ENCODE results near the gene TSGA10IP. TPM values are rescaled to one million over a fixed set of nuclear protein-coding genes. Genes with fewer than 3 reads are reported as not detected.

TSGA10IP gene
- total RNA-seq, 1 donor, result not detected

DNA sequence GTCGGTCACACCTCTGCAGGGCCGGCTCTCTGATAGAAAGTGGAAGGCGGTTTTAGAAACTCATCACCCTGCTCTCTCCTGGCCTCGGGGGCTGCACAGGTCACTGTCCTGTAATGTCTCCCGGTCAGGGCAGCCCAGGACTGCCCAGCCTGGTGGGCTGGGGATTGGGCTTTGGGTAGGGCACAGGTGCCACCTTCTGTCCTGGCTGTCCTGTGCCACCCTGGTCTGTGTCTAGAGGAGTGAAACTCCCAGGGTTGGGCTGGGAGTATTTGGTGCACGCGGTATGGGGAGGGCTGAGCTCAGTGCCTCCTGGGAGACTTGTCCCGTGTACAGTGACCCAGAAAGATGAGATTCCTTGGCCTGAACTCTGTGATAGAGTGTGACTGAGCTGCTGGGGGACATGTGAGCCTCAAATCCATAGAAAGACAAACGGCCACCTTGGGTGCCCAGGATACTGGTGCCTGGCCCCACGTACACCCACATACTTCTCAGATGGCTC is 34.0 kb downstream of the TSGA10IP start:
- H3K36me3 ChIP-seq (ENCODE audit: insufficient read depth, low read length), result peaks cover 43% of the 10 kb centered on the region
- H3K27me3 ChIP-seq (ENCODE audit: insufficient read depth, low read length), result no peaks in the 10 kb centered on the region
- H3K79me2 ChIP-seq (ENCODE audit: insufficient read depth, low read length), result no peaks in the 10 kb centered on the region
- TF ChIP-seq, protein P1, sequence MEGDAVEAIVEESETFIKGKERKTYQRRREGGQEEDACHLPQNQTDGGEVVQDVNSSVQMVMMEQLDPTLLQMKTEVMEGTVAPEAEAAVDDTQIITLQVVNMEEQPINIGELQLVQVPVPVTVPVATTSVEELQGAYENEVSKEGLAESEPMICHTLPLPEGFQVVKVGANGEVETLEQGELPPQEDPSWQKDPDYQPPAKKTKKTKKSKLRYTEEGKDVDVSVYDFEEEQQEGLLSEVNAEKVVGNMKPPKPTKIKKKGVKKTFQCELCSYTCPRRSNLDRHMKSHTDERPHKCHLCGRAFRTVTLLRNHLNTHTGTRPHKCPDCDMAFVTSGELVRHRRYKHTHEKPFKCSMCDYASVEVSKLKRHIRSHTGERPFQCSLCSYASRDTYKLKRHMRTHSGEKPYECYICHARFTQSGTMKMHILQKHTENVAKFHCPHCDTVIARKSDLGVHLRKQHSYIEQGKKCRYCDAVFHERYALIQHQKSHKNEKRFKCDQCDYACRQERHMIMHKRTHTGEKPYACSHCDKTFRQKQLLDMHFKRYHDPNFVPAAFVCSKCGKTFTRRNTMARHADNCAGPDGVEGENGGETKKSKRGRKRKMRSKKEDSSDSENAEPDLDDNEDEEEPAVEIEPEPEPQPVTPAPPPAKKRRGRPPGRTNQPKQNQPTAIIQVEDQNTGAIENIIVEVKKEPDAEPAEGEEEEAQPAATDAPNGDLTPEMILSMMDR (IDR thresholded peaks at IDR 0.05; ENCODE audit: extremely low read depth, low read depth, low read length), result no peak
- no peak overlapping the region for H2AFZ ChIP-seq (ENCODE audit: low read length)
- H3K4me2 ChIP-seq (ENCODE audit: insufficient read depth, low read length), result no peak overlapping the region
- no peaks in the 10 kb centered on the region for H3K9me3 ChIP-seq (ENCODE audit: low read depth, low read length)
- H3K4me1 ChIP-seq (ENCODE audit: insufficient read depth, low read length), result no peaks in the 10 kb centered on the region
- H3K27ac ChIP-seq (ENCODE audit: low read depth, low read length), result no peak overlapping the region
- DNase-seq (ENCODE audit: insufficient read length, low spot score, missing footprints), result peak; percentile 18
- no peak overlapping the region for H3K4me3 ChIP-seq (ENCODE audit: insufficient read depth, low read length)
- H4K20me1 ChIP-seq (ENCODE audit: insufficient read depth, low read length), result no peaks in the 10 kb centered on the region

GRCh38 chr11:65981101-65981740 is 35.9 kb downstream of the TSGA10IP start:
- no peaks in the 10 kb centered on the region for H3K27me3 ChIP-seq (ENCODE audit: insufficient read depth, low read length)
- H3K36me3 ChIP-seq (ENCODE audit: insufficient read depth, low read length), result peaks cover 35% of the 10 kb centered on the region
- H3K9me3 ChIP-seq (ENCODE audit: low read depth, low read length), result no peaks in the 10 kb centered on the region
- DNase-seq (ENCODE audit: insufficient read length, low spot score, missing footprints), result peak; percentile 59
- no peak overlapping the region for H2AFZ ChIP-seq (ENCODE audit: low read length)
- no peaks in the 10 kb centered on the region for H3K79me2 ChIP-seq (ENCODE audit: insufficient read depth, low read length)
- TF ChIP-seq, protein P1 (IDR thresholded peaks at IDR 0.05; ENCODE audit: extremely low read depth, low read depth, low read length), result no peak
- no peaks in the 10 kb centered on the region for H3K4me1 ChIP-seq (ENCODE audit: insufficient read depth, low read length)
- H3K4me2 ChIP-seq (ENCODE audit: insufficient read depth, low read length), result no peak overlapping the region
- H3K4me3 ChIP-seq (ENCODE audit: insufficient read depth, low read length), result no peak overlapping the region
- H4K20me1 ChIP-seq (ENCODE audit: insufficient read depth, low read length), result no peaks in the 10 kb centered on the region
- H3K27ac ChIP-seq (ENCODE audit: low read depth, low read length), result no peak overlapping the region

DNA sequence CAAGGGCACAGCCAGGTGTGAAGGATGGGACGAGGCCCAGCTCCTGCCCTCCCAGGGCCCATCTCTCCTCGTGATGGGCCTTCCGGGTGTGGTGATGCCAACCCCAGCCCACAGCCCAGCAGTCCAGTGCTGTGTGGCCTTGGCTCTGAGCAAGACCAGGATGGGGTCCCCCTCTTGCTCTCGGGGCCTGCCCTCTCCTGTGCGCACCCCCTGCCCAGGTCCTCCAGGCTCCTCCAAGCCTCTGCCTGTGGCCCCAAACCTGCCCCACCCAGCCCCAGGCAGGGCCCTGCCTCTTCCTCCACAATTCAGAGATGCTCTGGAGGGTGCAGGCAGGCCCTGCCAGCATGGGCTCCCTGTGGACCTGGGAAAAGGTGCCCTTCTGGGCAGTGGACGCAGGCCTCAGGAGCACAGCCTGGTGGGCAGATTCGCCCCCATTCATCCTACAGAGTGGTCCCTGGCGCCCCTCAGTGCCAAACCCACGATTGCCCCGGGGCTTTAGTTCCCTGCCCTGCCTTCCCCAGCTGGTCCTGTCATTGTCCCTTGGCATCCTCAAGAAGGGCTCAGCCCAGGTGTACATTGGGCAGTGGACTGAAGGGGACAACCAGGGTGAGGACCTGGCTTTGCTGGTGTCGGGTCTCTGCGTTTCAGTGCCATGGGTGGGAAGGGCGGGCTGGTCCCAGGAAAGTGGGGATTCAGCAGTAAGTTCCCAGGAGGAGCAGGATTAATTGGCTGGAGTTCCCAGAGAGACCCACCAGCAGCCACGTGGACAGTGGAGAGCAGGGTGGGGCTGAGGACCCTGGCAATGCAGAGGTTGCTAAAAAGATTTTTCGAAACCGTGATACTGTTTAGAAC is 36.9 kb downstream of the TSGA10IP start:
- H4K20me1 ChIP-seq (ENCODE audit: insufficient read depth, low read length), result no peaks in the 10 kb centered on the region
- TF ChIP-seq, protein P1 (IDR thresholded peaks at IDR 0.05; ENCODE audit: extremely low read depth, low read depth, low read length), result no peak
- H3K4me2 ChIP-seq (ENCODE audit: insufficient read depth, low read length), result no peak overlapping the region
- no peaks in the 10 kb centered on the region for H3K9me3 ChIP-seq (ENCODE audit: low read depth, low read length)
- peaks cover 25% of the 10 kb centered on the region for H3K36me3 ChIP-seq (ENCODE audit: insufficient read depth, low read length)
- peak; percentile 54 for DNase-seq (ENCODE audit: insufficient read length, low spot score, missing footprints)
- H3K79me2 ChIP-seq (ENCODE audit: insufficient read depth, low read length), result no peaks in the 10 kb centered on the region
- no peaks in the 10 kb centered on the region for H3K27me3 ChIP-seq (ENCODE audit: insufficient read depth, low read length)
- no peak overlapping the region for H3K4me3 ChIP-seq (ENCODE audit: insufficient read depth, low read length)
- H3K27ac ChIP-seq (ENCODE audit: low read depth, low read length), result no peak overlapping the region
- H2AFZ ChIP-seq (ENCODE audit: low read length), result no peak overlapping the region
- no peaks in the 10 kb centered on the region for H3K4me1 ChIP-seq (ENCODE audit: insufficient read depth, low read length)

Data from osteoblast (primary cell).